Measurements from ENCODE around the gene MYADM.
"Not testable (repeated sequence)": the region's sequence is repeated elsewhere in the genome, so short reads cannot be mapped to it uniquely, and the experiment has no call there.

MYADM gene, protein sequence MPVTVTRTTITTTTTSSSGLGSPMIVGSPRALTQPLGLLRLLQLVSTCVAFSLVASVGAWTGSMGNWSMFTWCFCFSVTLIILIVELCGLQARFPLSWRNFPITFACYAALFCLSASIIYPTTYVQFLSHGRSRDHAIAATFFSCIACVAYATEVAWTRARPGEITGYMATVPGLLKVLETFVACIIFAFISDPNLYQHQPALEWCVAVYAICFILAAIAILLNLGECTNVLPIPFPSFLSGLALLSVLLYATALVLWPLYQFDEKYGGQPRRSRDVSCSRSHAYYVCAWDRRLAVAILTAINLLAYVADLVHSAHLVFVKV

DNA sequence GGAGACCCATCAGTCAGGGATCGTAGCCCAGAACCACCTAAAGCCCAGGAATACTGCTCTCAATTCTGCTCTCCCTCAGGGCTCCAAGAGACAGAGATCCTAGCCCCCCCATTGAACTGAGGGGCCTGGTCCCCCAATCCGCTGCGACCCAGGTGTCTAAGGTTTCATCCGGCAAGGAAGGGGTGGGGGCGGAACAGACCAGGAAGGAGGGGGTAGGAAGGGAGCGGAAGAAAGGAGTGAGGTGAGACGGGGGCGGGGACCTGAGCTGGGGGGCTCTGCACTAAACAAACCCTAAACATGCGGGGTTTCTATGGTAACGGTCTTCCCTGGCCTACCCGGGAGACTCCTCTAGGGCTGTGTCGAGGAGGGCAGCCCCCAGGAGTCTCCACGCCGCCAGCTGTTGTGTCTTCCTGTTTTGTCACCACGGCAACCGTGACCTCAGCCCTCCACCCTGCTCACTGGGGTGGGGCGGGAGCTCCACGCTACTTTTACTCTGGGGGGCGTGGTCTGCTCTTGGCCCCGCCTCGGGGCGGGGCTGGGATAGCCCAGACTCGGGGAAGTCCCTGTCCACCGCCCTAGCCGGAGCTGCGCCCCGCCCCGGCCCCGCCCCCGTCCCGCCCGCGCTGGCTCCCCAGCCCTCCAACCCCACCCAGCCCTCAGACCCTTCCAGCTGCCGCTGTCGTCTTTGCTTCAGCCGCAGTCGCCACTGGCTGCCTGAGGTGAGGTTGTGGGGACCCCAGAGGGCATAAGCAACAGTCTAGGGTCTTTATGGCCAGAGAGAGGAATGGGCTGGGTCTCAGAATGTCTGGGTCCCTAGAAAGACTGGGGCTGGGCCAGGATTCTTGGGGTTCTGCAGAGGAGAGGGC is at the start of gene MYADM:
TSS of gene MYADM (plus strand) at position 659 of the 866 bp plus-strand sequence. CDS start 5,647 bp downstream, outside the sequence.
- peak; percentile 100 for DNase-seq

DNA sequence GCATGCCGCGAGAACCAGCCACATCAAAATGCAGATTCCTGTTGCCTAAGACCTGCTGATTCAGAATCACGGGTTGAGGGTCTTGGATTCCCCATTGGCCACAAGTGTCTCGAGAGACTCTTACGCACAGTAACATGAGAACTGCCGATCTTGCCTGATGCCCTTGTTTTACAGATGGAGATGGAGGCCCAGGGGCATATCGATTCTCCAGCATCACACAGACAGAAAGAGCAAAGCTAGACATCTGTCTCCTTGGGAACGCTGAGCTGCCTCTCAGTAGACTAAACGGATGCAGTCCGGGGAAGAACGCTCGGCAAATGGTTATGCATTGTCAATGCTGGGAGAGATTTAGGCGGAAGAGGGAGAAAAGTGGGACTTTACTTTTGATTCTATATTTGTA is 48.9 kb upstream of the MYADM start:
- DNase-seq, result no peak

DNA sequence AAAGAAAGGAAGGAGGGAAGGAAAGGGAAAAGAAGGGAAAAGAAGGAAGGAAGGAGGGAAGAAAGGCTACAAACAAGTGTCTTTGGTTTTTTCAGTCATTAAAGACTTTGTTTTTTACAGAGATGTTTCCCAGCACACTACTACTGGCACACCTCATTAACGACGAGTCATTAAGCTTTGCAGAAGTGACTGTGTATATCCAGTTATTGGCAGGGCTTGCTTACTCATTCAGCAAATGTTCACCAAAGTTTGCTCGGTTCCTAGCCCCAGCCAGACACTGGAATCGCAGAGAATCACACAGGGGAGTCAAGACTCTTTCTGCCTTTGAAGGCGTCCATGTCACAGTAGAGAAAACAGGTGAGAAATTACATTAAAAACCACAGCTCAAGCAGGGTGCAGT is 47.8 kb upstream of the MYADM start:
- DNase-seq, result no peak

DNA sequence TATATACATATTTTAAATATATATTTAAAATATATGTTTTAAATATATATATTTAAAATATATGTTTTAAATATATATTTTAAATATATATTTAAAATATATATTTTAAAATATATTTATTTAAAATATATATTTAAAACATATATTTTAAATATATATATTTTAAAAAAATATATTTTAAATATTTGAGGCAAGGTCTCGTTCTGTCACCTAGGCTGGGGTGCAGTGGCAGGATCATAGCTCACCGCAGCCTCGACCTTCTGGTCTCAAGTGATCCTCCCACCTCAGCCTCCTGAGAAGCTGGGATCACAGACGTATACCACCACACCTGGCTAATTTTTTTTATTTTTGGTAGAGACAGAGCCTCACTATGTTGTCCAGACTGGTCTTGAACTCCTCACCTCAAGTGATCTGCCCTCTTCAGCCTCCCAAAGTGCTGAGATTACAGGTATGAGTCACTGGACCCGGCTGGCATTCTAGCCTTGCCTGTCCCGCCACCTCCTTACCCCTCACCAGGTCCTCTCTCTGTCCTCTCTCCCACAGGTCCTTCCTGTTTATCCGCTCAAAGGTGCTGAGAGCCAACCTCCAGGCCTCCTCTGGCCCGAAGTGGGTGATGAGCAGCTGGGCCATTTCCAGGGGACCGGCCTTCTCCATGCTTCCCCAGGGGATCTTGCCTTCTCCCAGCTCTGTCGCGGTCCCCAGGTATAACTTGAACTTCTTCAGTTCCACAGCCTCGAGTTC is 44.1 kb upstream of the MYADM start:
- no peak for DNase-seq

DNA sequence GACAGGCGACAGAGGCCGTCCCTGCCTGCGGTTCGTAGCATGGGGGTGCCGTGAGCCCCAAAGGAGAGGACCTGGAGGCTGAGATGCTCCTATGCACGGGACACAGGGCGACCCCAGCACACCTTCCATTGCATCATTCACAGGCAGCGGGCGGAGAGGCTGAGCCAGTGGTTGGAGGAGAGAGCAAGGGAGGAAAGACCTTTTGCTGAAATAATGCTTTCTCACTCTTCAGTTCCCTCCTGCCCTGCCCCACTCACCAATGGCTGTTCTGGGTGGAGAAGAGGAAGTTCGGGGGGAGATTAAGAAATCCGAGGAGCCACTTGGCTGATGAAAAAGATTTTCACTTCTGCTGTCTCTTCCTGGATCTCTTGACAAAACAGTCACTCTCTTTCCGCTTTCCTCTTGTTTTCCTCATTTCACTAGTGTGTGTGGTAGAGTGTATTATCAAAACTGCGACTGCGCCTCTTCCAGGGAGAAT is 43.5 kb upstream of the MYADM start, which contains the start of gene NLRP12:
TSS of gene NLRP12 (minus strand) at position 181 of the 478 bp plus-strand sequence. CDS start at position 41, 140 bp downstream.
- peak; percentile 7 to 68 for DNase-seq

DNA sequence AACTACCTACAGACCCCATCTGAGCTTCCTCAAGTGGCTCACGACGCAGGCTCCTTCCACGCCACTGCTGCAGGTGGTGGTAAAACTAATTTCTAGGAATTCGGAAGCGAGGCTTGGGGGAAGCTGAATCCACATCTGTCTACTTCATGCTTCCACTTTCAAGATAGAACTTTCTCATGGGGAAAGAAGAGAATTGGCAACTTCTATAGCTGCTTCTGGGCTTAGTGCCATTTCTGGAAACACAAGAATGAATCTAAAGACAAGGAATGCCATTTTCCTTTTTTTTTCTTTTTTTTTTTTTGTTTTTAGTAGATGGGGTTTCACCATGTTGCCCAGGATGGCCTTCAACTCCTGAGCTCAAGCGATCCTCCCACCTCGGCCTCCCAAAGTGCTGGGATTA is 40.8 kb upstream of the MYADM start:
- no peak for DNase-seq

DNA sequence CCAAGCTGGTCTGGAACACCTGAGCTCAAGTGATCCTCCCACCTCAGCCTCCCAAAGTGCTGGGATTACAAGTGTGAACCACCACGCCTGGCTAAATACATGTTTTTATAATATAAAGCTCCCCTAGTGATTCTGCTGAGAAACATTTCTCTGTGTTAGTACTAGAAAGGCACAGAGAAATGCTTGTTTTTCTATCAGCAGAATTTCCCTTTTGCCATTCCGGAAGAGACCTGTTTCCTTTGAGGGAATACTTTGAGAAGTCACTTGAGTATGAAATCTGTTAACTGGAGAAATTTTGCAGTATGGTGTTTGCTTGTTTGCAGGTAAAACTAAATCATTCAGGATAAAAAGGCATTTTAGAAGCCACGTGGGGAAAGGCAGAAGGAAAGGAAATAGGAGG is 39.2 kb upstream of the MYADM start:
- no peak for DNase-seq

DNA sequence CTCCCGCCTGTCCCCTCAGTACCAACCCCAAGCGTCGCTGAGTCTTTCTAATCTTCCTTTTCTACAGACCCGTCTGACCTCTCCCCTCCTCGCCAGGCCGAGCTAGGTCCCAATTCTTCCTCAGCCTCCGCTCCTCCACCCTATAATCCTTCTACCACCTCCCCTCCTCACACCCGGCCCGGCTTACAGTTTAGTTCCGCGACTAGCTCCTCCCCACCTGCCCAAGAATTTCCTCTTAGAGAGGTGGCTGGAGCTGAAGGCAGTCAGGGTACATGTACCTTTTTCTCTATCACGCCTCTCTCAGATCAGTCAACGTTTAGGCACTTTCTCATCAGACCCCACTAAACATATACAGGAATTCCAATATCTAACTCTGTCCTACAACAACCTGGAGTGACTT is 34.8 kb upstream of the MYADM start:
- DNase-seq, result not testable (repeated sequence)

DNA sequence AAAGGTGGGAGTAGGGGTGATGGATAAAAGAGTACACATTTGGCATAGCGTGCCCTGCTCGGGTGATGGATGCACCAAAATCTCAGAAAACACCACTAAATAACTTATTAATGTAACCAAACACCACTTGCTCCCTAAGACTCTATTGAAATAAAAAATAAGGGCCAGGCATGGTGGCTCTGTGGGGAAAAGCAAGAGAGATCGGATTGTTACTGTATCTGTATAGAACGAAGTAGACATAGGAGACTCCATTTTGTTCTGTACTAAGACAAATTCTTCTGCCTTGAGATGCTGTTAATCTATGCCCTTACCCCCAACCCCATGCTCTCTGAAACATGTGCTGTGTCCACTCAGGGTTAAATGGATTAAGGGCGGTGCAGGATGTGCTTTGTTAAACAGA is 29.2 kb upstream of the MYADM start:
- not testable (repeated sequence) for DNase-seq

DNA sequence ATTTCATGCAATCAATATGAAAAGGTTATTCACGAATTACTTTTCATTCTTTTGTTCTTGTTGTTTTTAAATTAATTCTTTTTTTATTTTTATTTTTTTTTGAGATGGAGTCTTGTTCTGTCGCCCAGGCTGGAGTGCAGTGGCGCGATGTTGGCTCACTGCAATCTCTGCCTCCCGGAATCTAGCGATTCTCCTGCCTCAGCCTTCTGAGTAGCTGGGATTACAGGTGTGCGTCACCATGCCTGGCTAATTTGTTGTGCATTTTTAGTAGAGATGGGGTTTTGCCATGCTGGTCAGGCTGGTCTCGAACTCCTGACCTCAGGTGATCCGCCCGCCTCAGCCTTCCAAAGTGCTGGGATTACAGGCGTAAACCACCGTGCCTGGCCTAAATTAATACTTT is 27.4 kb upstream of the MYADM start:
- DNase-seq, result not testable (repeated sequence)

DNA sequence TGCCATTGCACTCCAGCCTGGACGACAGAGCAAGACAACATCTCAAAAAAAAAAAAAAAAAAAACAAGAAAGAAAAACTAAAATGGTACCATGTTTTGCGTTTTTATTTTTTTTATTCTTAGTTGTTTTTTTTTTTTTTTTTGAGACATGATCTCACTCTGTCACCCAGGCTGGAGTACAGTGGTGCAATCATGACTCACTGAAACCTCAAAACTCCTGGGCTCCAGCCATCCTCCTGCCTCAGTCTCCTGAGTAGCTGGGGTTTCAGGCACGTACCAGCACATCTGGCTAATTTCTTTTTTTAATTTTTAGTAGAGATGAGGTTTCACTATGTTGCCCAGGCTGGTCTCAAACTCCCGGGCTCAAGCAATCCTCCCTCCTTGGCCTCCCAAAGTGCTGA is 26.8 kb upstream of the MYADM start:
- peak in 1 of 2 donors; percentile 39 for DNase-seq

DNA sequence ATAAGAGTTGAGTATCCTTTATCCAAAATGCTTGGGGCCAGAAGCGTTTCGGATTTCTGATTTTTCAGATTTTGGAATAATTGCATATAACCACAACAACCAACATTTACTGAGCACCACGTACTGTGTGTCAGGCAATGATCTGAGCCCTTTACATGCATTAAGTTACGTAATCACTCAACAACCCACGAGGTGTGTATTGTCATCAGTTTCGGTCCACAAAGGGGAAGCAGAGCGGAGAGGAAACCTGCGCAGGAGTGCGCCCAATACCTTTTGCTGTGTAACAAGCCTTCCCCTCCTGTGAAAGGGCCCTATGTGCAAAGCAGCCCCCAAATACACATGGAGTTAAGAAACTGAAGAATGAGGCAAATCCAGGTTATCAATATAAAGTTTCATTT is 22.8 kb upstream of the MYADM start:
- peak in 1 of 2 donors; percentile 58 for DNase-seq

DNA sequence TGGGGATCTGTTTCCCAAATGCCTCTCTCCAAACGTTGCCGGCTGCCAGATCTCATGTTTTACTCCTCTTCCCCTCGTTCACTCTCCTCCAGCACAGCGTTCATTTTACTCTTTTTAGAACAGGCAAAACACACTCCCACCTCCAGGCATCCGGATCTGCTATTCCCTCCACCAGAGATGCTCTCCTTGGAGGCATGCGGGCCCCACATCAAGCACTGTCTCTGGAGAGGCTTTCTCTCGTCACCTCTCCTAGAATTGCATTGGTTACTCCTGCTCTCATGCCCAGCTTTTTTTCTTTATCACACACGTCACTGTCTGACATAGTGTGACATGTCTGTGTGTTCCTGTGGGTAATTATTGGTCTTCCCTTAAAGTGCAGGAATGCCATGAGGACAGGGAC is 20.1 kb upstream of the MYADM start:
- DNase-seq, result no peak

DNA sequence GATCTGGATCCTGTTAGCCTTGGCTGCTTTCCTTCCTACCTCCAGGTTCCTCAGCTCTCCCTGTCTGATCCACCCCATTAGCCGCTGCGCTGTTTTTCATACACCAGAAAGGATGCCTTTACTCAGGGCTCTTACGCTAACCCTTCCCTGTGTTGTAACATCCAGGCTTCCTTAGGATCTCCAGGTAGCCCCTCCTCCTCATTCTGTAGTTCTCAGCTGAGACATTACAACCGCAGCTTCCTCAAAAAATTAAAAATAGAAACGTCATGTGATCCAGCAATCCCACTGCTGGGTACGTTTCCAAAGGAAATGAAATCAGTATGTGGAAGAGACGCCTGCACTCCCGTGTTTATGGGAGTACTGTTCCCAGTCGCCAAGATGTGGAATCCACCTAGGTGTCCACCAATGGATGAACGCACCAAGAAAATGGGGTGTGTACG is 18.4 kb upstream of the MYADM start:
- peak in 1 of 2 donors; percentile 33 for DNase-seq

DNA sequence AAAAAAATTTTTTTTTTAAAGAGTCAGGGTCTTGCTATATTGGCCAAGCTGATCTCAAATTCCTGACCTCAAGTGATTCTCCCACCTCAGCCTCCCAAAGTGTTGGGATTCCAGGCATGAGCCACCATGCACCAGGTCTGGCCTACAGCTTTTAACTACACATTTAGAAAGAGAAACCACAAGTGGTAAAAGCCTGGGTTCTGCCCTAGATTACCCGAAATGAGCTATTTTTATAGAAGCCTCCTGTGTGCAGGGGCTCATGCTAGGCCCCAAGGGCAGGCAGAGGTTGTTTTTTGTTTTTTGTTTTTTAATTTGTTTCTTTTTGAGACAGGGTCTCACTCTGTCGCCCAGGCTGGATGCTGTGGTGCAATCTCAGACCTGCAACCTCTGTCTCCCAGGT is 14.0 kb upstream of the MYADM start:
- DNase-seq, result no peak

DNA sequence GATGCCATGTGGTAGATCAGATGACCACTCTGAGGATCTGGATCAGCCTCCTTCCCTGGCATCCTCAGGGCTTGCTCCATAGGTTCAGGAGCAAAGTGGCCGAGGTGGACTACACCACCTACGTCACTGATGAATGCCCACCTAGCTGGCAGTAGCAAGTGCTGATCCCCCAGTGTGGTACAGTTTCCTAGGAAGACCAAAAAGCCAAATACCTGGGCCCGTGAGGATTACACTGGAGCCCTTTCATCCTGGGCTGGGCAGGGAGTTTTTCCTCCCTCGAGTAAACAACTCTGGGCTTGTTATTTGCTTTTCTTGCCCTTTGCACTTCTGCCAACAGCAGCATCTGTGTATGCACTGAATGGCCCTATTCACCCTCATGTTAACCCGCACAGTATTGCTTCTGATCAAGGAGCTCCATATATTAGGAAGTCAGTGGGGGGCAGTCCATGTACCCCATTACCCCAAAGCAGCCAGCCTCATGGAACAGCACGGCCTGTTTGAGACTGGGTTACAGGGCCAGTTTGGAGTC is 3.3 kb upstream of the MYADM start:
- DNase-seq, result no peak

DNA sequence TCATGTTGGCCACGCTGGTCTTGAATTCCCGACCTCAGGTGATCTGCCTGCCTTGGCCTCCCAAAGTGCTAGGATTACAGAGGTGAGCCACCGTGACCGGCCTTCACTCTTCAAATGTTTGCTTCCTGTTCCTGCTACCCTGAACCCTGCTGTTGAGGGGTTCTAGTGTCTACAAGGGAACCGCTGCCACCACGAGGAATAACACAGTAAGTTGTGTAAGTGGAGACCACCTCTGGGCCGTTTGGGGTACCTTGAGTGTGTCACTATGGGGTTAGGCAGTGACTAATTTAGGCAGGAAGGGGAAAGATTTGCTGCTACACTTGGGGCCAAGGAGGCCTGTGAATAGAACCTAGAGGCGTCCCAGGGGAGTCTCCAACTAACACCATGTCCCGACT is 2.2 kb upstream of the MYADM start:
- DNase-seq, result peak; percentile 18 to 21

DNA sequence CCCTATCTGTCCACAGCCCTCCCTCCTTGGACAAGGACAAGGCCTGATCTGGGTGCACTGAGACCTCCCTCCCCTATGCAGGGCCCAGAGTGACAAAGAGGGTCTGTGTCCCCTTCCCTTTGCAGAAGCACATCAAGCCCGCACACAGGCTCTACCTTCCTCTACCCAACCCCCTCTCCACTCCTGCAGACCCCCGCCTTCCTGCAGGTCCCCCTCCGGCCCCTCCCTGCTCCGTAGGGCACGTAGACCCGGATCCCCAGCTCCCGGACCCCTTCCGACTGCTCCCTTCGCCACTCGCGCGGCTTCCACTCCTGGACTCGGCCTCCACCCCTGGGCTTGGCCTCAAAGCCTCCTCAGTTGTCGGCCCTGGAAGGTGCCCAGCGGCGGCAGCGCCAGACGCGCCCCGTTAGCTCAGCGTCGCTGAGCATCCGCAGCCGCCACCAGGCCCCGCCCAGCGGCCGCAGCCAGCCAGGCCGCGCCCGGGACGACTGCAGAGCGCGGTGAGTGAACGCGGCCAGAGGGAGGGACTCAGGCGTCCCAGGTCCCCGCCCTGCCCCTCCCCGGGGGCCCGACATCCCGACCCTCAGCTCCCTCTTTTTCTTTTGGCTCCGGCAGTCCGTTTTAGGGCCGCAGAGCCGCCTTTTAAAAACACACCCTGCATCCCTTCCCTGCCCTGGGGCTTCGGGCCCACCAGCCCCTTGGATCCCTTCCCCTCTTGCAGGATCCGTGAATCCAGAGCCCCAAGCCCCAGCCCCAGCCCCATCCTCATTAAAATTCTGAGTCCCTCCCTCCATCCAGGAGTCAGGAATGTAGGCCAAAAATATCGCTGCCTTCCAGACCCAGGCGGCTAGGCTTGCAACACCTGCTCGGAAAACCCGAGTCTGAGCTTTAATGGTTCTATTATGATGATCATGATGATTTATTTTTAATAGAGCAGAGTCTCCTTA is 1.5 kb upstream of the MYADM start:
- DNase-seq, result peak; percentile 85 to 88

DNA sequence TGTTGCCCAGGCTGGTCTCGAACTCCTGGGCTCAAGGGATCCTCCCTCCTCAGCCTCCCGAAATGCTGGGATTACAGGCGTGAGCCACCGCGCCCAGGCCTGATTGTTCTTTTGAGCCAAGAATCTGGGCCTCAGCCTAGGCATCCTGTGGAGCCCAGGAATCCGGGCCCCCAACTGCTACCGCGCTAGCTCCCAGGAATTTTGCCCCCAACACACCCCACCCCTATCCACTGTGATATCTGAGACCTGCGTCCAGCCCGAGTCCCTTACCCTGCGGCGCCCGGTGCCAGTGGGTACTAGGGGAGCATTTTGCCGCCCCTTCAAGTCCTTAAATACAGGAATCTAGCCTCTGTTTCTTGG is 838 bp upstream of the MYADM start:
- no peak for DNase-seq

DNA sequence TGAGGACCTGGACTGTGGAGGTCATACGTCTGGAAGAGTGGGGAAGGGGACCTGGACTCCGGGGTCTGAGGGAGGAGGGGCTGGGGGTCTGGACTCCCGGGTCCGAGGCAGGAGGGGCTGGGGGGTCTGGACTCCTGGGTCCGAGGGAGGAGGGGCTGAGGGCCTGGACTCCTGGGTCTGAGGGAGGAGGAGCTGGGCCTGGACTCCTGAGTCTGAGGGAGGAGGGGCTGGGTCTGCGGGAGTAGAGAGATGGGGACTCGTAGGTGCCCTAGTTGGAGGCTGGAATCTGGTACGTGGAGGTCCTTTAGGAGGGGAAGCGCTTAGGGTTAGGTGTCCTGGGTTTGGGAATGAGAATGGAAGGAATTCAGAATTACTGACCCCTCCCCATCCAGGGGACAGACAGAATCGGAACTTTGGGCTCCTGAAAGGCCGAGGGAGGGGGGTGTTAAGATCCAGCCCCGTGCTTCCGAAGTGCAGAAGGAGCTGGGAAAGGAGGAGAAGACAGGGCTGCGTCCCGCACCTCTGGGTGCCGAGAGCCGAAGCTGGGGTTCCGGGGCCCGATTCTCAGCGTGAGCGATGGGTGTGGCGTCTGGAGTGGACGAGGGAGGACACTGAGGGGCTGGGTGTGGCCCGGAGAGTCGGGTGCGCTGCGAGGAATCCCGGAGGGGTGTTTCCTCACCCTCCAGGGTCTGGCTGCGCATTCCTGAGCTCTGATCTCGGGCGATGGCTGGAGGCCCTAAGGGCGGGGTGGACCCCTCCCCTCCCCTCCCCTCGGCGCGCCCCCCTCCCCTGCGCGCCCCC is 608 bp downstream of the MYADM start:
- DNase-seq, result peak; percentile 62 to 67
